GM12878 (cell line): ENCODE data around the gene MINDY3.

Experiments
- ATF2 ChIP-seq: IDR thresholded peaks from 2 replicates; pipeline ENCODE4 v1.6.1; 2012; ENCODE audit warnings: low read length, inconsistent platforms
- CTCF ChIP-seq, 3 experiments: IDR thresholded peaks in 2 of 3; conservative IDR thresholded peaks in 1 of 3; 2 replicates each; pipeline ENCODE4 v1.5.1; 2011; ENCODE audit warnings: low read depth in 3 of 3, low read length in 3 of 3, mild to moderate bottlenecking in 3 of 3, control low read depth in 2 of 3, moderate library complexity in 2 of 3, inconsistent platforms in 1 of 3, mixed read lengths in 1 of 3; ENCODE audit not compliant: control insufficient read depth in 2 of 3, insufficient read depth in 1 of 3; ENCODE audit errors: extremely low read depth in 1 of 3
- MEF2B ChIP-seq: fragments of 450-650 bp; IDR thresholded peaks from 2 replicates; pipeline ENCODE4 v1.6.1; 2018; ENCODE audit warnings: mild to moderate bottlenecking, moderate library complexity; ENCODE audit not compliant: partially characterized antibody, poor library complexity, severe bottlenecking
- REST ChIP-seq: IDR thresholded peaks from 2 replicates; pipeline ENCODE4 v1.6.1; 2012; ENCODE audit warnings: mild to moderate bottlenecking, low read depth, low read length

DNA sequence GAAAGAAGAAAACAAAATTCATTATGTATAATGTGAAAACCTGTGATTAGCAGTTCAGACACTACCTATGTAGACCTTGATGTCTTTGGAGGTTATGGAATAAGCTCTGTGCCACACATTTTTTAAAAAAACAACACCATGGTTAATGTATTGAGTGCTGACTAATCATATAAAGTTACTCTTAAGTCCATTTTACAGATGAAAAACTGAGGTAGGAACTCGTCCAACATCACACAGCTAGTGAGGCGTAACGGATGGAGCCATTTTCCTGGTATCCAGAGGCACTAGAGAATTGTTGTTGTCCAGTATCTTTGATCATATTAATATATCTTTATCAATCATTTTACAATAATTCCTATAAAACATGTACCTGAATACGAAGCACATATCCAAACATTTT lies 67.5 kb downstream of the MINDY3 start:
- no peak for TF ChIP-seq MEF2B
- TF ChIP-seq ATF2 = no peak
- no peak for TF ChIP-seq REST
- no peak for TF ChIP-seq CTCF (IDR thresholded peaks at IDR 0.05 in 2 of 3, conservative IDR thresholded peaks at IDR 0.05 in 1 of 3; ENCODE audit: control insufficient read depth in 2 of 3, extremely low read depth in 1 of 3, insufficient read depth in 1 of 3, low read depth in 3 of 3, low read length in 3 of 3)
